Neural cell (in vitro differentiated cells): Measurements from ENCODE around the gene CNTN4. TPM values are rescaled to one million over a fixed set of nuclear protein-coding genes. Genes with fewer than 3 reads are reported as not detected.
"Not testable (repeated sequence)": the region's sequence is repeated elsewhere in the genome, so short reads cannot be mapped to it uniquely, and the experiment has no call there.

ENCODE experiments used
- H2AFZ ChIP-seq: fragments of 200-600, 300-800 bp; sonication (generic), shearing (Covaris generic); 2 replicates; pipeline ENCODE4 v1.6.0; 2014; ENCODE audit warnings: low read depth, mild to moderate bottlenecking, antibody characterized with exemption, low read length, moderate library complexity
- H3F3A ChIP-seq: fragments of 200-600 bp; shearing (Covaris generic); 2 replicates; pipeline ENCODE4 v1.6.1; 2016; ENCODE audit warnings: mild to moderate bottlenecking, moderate library complexity, mixed read lengths, antibody characterized with exemption, low read length; ENCODE audit not compliant: insufficient read depth, poor library complexity, severe bottlenecking
- H3K27ac ChIP-seq: fragments of 200-600, 300-800 bp; sonication (generic), shearing (Covaris generic); 2 replicates; pipeline ENCODE4 v1.5.1; 2014; ENCODE audit warnings: mild to moderate bottlenecking, low read length, moderate library complexity
- H3K27me3 ChIP-seq: fragments of 300-800, 200-600 bp; sonication (generic), shearing (Covaris generic); 2 replicates; pipeline ENCODE4 v1.6.0; 2014; ENCODE audit warnings: mild to moderate bottlenecking, low read depth, low read length, moderate library complexity; ENCODE audit not compliant: insufficient read depth
- H3K36me3 ChIP-seq: fragments of 300-800, 200-600 bp; sonication (generic), shearing (Covaris generic); 2 replicates; pipeline ENCODE4 v1.5.1; 2014; ENCODE audit warnings: mild to moderate bottlenecking, antibody characterized with exemption, low read length, moderate library complexity; ENCODE audit not compliant: insufficient read depth
- H3K4me2 ChIP-seq: fragments of 300-800, 200-600 bp; sonication (generic), shearing (Covaris generic); 2 replicates; pipeline ENCODE4 v1.6.0; 2014; ENCODE audit warnings: mild to moderate bottlenecking, low read length
- H3K4me3 ChIP-seq: fragments of 300-800, 200-600 bp; sonication (generic), shearing (Covaris generic); 2 replicates; pipeline ENCODE4 v1.5.1; 2014; ENCODE audit warnings: mild to moderate bottlenecking, low read length, moderate library complexity
- H3K79me2 ChIP-seq: fragments of 200-600 bp; shearing (Covaris generic); replicated peaks from 2 replicates; pipeline ENCODE4 v1.6.0; 2014; ENCODE audit warnings: mild to moderate bottlenecking, low read length, moderate library complexity; ENCODE audit not compliant: insufficient read depth
- H3K9ac ChIP-seq: fragments of 300-800, 200-600 bp; sonication (generic), shearing (Covaris generic); 2 replicates; pipeline ENCODE4 v1.6.1; 2016; ENCODE audit warnings: mild to moderate bottlenecking, low read length, mixed read lengths
- H3K9me2 ChIP-seq: fragments of 200-600 bp; shearing (Covaris generic); 2 replicates; pipeline ENCODE4 v1.6.1; 2016; ENCODE audit warnings: mild to moderate bottlenecking, low read length, mixed read lengths; ENCODE audit not compliant: insufficient read depth
- H3K9me3 ChIP-seq: fragments of 200-600, 300-800 bp; sonication (generic), shearing (Covaris generic); 2 replicates; pipeline ENCODE4 v1.6.1; 2016; ENCODE audit warnings: mild to moderate bottlenecking, mixed run types, low read length, moderate library complexity, mixed read lengths
- H4K20me1 ChIP-seq: fragments of 200-600 bp; shearing (Covaris generic); 2 replicates; pipeline ENCODE4 v1.6.1; 2016; ENCODE audit warnings: mild to moderate bottlenecking, mixed run types; ENCODE audit not compliant: insufficient read depth
- EP300 ChIP-seq: fragments of 450-650 bp; conservative IDR thresholded peaks from 2 replicates; pipeline ENCODE4 v1.6.1; 2014; ENCODE audit warnings: antibody characterized with exemption, mild to moderate bottlenecking, moderate library complexity; ENCODE audit not compliant: poor library complexity, severe bottlenecking
- EZH2 ChIP-seq: fragments of 200-600, 300-800 bp; shearing (Covaris generic), sonication (generic); IDR thresholded peaks from 2 replicates; pipeline ENCODE4 v1.6.1; 2014; ENCODE audit warnings: antibody characterized with exemption, low read length, borderline replicate concordance, mild to moderate bottlenecking; ENCODE audit not compliant: insufficient read depth, poor library complexity, severe bottlenecking
- MXI1 ChIP-seq: fragments of 450-650 bp; conservative IDR thresholded peaks from 2 replicates; pipeline ENCODE4 v1.6.1; 2014; ENCODE audit warnings: antibody characterized with exemption, mild to moderate bottlenecking; ENCODE audit not compliant: poor library complexity, severe bottlenecking
- POLR2AphosphoS5 ChIP-seq: IDR thresholded peaks from 2 replicates; pipeline ENCODE4 v1.6.1; 2012
- RAD21 ChIP-seq: fragments of 450-650 bp; conservative IDR thresholded peaks from 2 replicates; pipeline ENCODE4 v1.6.1; 2014; ENCODE audit warnings: antibody characterized with exemption, mild to moderate bottlenecking, moderate library complexity
- SMC3 ChIP-seq: fragments of 450-650 bp; conservative IDR thresholded peaks from 2 replicates; pipeline ENCODE4 v1.6.1; 2014; ENCODE audit warnings: antibody characterized with exemption, mild to moderate bottlenecking, moderate library complexity; ENCODE audit not compliant: poor library complexity
- TAF1 ChIP-seq: IDR thresholded peaks from 2 replicates; pipeline ENCODE4 v1.6.1; 2012; ENCODE audit warnings: low read depth
- polyA plus RNA-seq: library from polyadenylated mRNA; depleted of rRNA; stranded (reverse); fragments of >200 nt; gene quantifications from 2 replicates; pipeline ENCODE4 v1.2.3, GENCODE V29; 2014
- TF ChIP-seq, protein P1 (sequence below): IDR thresholded peaks from 2 replicates; pipeline ENCODE4 v1.6.1; 2012; ENCODE audit warnings: borderline replicate concordance
- TF ChIP-seq, protein P2 (sequence below): fragments of 450-650 bp; IDR thresholded peaks from 2 replicates; pipeline ENCODE4 v1.5.1; 2014; ENCODE audit warnings: antibody characterized with exemption, mild to moderate bottlenecking, moderate library complexity; ENCODE audit not compliant: poor library complexity, severe bottlenecking

CNTN4 gene
- polyA plus RNA-seq, 1 donor from 2014 or later, result 10.6 TPM

DNA sequence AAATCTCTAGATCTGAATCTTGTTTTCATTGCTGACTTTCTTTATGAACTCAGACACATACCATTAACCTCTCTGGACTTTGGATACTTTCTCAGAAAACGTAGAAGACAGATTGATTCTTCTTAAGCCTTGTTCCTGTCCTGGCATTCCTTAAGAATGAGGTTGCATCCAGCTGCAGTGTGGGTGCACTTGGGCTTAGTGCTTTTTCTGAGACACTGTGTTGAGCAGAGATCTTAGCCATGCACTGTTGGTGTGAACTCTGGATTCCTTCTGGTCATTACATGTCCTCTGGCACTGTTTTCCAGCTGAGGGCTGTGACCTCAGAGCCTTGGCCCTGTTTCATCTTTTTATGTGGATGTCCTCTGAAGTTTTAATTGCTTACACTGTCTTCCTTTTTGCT lies 428.3 kb downstream of the CNTN4 start:
- no peaks in the 10 kb centered on the region for H3K79me2 ChIP-seq
- H2AFZ ChIP-seq, result no peak overlapping the region
- no peaks in the 10 kb centered on the region for H3K36me3 ChIP-seq
- H4K20me1 ChIP-seq, result no peaks in the 10 kb centered on the region
- no peak overlapping the region for H3K9ac ChIP-seq
- TF ChIP-seq, protein P1, sequence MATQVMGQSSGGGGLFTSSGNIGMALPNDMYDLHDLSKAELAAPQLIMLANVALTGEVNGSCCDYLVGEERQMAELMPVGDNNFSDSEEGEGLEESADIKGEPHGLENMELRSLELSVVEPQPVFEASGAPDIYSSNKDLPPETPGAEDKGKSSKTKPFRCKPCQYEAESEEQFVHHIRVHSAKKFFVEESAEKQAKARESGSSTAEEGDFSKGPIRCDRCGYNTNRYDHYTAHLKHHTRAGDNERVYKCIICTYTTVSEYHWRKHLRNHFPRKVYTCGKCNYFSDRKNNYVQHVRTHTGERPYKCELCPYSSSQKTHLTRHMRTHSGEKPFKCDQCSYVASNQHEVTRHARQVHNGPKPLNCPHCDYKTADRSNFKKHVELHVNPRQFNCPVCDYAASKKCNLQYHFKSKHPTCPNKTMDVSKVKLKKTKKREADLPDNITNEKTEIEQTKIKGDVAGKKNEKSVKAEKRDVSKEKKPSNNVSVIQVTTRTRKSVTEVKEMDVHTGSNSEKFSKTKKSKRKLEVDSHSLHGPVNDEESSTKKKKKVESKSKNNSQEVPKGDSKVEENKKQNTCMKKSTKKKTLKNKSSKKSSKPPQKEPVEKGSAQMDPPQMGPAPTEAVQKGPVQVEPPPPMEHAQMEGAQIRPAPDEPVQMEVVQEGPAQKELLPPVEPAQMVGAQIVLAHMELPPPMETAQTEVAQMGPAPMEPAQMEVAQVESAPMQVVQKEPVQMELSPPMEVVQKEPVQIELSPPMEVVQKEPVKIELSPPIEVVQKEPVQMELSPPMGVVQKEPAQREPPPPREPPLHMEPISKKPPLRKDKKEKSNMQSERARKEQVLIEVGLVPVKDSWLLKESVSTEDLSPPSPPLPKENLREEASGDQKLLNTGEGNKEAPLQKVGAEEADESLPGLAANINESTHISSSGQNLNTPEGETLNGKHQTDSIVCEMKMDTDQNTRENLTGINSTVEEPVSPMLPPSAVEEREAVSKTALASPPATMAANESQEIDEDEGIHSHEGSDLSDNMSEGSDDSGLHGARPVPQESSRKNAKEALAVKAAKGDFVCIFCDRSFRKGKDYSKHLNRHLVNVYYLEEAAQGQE, result no peak
- TF ChIP-seq EZH2 (no peak), POLR2AphosphoS5 (no peak), TAF1 (no peak), MXI1 (no peak), RAD21 (no peak), SMC3 (no peak), EP300 (no peak)
- TF ChIP-seq, protein P2, sequence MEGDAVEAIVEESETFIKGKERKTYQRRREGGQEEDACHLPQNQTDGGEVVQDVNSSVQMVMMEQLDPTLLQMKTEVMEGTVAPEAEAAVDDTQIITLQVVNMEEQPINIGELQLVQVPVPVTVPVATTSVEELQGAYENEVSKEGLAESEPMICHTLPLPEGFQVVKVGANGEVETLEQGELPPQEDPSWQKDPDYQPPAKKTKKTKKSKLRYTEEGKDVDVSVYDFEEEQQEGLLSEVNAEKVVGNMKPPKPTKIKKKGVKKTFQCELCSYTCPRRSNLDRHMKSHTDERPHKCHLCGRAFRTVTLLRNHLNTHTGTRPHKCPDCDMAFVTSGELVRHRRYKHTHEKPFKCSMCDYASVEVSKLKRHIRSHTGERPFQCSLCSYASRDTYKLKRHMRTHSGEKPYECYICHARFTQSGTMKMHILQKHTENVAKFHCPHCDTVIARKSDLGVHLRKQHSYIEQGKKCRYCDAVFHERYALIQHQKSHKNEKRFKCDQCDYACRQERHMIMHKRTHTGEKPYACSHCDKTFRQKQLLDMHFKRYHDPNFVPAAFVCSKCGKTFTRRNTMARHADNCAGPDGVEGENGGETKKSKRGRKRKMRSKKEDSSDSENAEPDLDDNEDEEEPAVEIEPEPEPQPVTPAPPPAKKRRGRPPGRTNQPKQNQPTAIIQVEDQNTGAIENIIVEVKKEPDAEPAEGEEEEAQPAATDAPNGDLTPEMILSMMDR, result no peak
- H3K4me3 ChIP-seq, result no peak overlapping the region
- no peak overlapping the region for H3K27ac ChIP-seq
- no peaks in the 10 kb centered on the region for H3F3A ChIP-seq
- no peaks in the 10 kb centered on the region for H3K9me2 ChIP-seq
- H3K9me3 ChIP-seq, result no peaks in the 10 kb centered on the region
- H3K27me3 ChIP-seq, result no peaks in the 10 kb centered on the region
- no peak overlapping the region for H3K4me2 ChIP-seq

DNA sequence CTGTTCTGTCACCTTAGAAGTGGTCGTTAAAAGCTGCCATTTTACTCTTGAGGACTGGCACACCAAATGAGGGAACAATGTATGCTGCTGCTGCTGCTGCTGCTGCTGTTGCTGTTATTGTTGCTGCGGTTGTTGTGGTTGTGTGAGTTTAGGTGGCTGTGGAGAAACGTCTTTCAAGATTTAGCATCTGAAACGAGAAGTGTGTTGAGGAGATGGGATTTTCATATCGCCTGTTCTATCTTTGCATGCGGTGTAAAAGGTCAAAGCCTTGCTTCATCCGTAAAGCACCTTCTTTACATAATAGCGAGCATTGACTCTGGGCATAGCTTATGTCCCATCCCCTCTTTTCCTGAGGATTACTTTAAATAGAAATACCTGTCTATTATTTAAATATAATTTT lies 428.7 kb downstream of the CNTN4 start:
- H3K27me3 ChIP-seq, H3K9me3 ChIP-seq, H3K9me2 ChIP-seq, H3K9ac ChIP-seq, H3K79me2 ChIP-seq, H4K20me1 ChIP-seq, H2AFZ ChIP-seq, H3K36me3 ChIP-seq, H3F3A ChIP-seq, H3K4me2 ChIP-seq, H3K4me3 ChIP-seq, H3K27ac ChIP-seq: not testable (repeated sequence)

DNA sequence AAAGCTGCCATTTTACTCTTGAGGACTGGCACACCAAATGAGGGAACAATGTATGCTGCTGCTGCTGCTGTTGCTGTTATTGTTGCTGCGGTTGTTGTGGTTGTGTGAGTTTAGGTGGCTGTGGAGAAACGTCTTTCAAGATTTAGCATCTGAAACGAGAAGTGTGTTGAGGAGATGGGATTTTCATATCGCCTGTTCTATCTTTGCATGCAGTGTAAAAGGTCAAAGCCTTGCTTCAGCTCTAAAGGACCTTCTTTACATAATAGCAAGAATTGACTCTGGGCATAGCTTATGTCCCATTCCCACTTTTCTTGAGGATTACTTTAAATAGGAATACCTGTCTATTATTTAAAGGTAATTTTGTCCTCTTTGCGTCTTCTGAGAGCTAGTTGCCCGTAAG lies 436.1 kb downstream of the CNTN4 start:
- not testable (repeated sequence) for H4K20me1 ChIP-seq, H3K27ac ChIP-seq, H3K4me2 ChIP-seq, H3K9me2 ChIP-seq, H3F3A ChIP-seq, H3K27me3 ChIP-seq, H3K9me3 ChIP-seq, H3K79me2 ChIP-seq, H3K9ac ChIP-seq, H3K36me3 ChIP-seq, H3K4me3 ChIP-seq, H2AFZ ChIP-seq
